ENCODE data around the gene BTBD6. TPM values are rescaled to one million over a fixed set of nuclear protein-coding genes. Genes with fewer than 3 reads are reported as not detected.

Gene BTBD6
- total RNA-seq, result 34.9 TPM
- long read RNA-seq, transcript BTBD6-206 (5 exons, 1,335 nt), result minor isoform, 13 of 150 reads
- long read RNA-seq, transcript BTBD6-204 (3 exons, 2,195 nt), result minor isoform, 19 of 150 reads
- long read RNA-seq, transcript BTBD6-203 (4 exons, 2,176 nt), result major isoform, 102 of 150 reads
- long read RNA-seq, partial matches to known transcripts, result 7 of 150 reads
- long read RNA-seq, other reads (novel, unspliced or antisense), result 9 of 150 reads

GRCh38 chr14:105248368-105249181 is at the start of gene BTBD6:
Gene BTBD6 (plus strand): TSS chr14:105248533. CDS start chr14:105248712, 179 bp downstream.
- peak; percentile 94 for DNase-seq (ENCODE audit: low spot score)
- intact Hi-C loops (cut with DNase I), result loop anchor here (1.0 kb wide), 1 partner anchor 27 kb away; no protein-coding TSS in a partner anchor

- DNase-seq (ENCODE audit: low spot score), result no peak
- intact Hi-C loops (cut with DNase I), result no loop called here
These were observed 49.7 kb upstream of the BTBD6 start for GRCh38 chr14:105198588-105198987.

- no peak for DNase-seq (ENCODE audit: low spot score)
- intact Hi-C loops (cut with DNase I), result no loop called here
These were observed 49.2 kb upstream of the BTBD6 start for GRCh38 chr14:105199093-105199492.

GRCh38 chr14:105200074-105200473 is 48.3 kb upstream of the BTBD6 start:
- intact Hi-C loops (cut with DNase I), result loop anchor here (5.0 kb wide), 2 partner anchors 67 to 82 kb away; no protein-coding TSS in a partner anchor
- DNase-seq (ENCODE audit: low spot score), result no peak

- DNase-seq (ENCODE audit: low spot score), result no peak
- intact Hi-C loops (cut with DNase I), result loop anchor here (5.0 kb wide), 2 partner anchors 67 to 82 kb away; no protein-coding TSS in a partner anchor
These were observed 47.7 kb upstream of the BTBD6 start for GRCh38 chr14:105200641-105201040.

- intact Hi-C loops (cut with DNase I), result loop anchor here (5.0 kb wide), 2 partner anchors 66 to 81 kb away; no protein-coding TSS in a partner anchor
- no peak for DNase-seq (ENCODE audit: low spot score)
These were observed 47.0 kb upstream of the BTBD6 start for GRCh38 chr14:105201156-105201924.

GRCh38 chr14:105201925-105202513 is 46.3 kb upstream of the BTBD6 start:
- intact Hi-C loops (cut with DNase I), result loop anchor here (2.0 to 5.0 kb wide), 3 partner anchors 65 to 151 kb away; no protein-coding TSS in a partner anchor
- no peak for DNase-seq (ENCODE audit: low spot score)

- DNase-seq (ENCODE audit: low spot score), result no peak
- intact Hi-C loops (cut with DNase I), result loop anchor here (2.0 to 5.0 kb wide), 3 partner anchors 64 to 150 kb away; no protein-coding TSS in a partner anchor
These were observed 45.2 kb upstream of the BTBD6 start for GRCh38 chr14:105203057-105203531.

- DNase-seq (ENCODE audit: low spot score), result no peak
- intact Hi-C loops (cut with DNase I), result loop anchor here (2.0 to 5.0 kb wide), 4 partner anchors 64 to 149 kb away; no protein-coding TSS in a partner anchor
These were observed 44.6 kb upstream of the BTBD6 start for GRCh38 chr14:105203701-105204100.

- intact Hi-C loops (cut with DNase I), result loop anchor here (2.0 to 5.0 kb wide), 3 partner anchors 63 to 112 kb away; no protein-coding TSS in a partner anchor
- peak; percentile 89 for DNase-seq (ENCODE audit: low spot score)
These were observed 44.0 kb upstream of the BTBD6 start for GRCh38 chr14:105204206-105204930.

- intact Hi-C loops (cut with DNase I), result loop anchor here (2.0 to 5.0 kb wide), 3 partner anchors 62 to 112 kb away; no protein-coding TSS in a partner anchor
- no peak for DNase-seq (ENCODE audit: low spot score)
These were observed 43.2 kb upstream of the BTBD6 start for GRCh38 chr14:105204931-105205672.

GRCh38 chr14:105205673-105206208 is 42.6 kb upstream of the BTBD6 start:
- intact Hi-C loops (cut with DNase I), result loop anchor here (2.0 kb wide), 1 partner anchor 113 kb away; no protein-coding TSS in a partner anchor
- no peak for DNase-seq (ENCODE audit: low spot score)

GRCh38 chr14:105206873-105207272 is 41.5 kb upstream of the BTBD6 start:
- DNase-seq (ENCODE audit: low spot score), result no peak
- intact Hi-C loops (cut with DNase I), result no loop called here

GRCh38 chr14:105207460-105207901 is 40.9 kb upstream of the BTBD6 start:
- DNase-seq (ENCODE audit: low spot score), result no peak
- intact Hi-C loops (cut with DNase I), result no loop called here

- intact Hi-C loops (cut with DNase I), result no loop called here
- DNase-seq (ENCODE audit: low spot score), result no peak
These were observed 40.2 kb upstream of the BTBD6 start for GRCh38 chr14:105207996-105208737.

GRCh38 chr14:105208738-105209075 is 39.6 kb upstream of the BTBD6 start:
- intact Hi-C loops (cut with DNase I), result no loop called here
- no peak for DNase-seq (ENCODE audit: low spot score)

GRCh38 chr14:105209091-105209490 is 39.2 kb upstream of the BTBD6 start:
- intact Hi-C loops (cut with DNase I), result no loop called here

More at GRCh38 chr14:105209091-105209490, 39.2 kb upstream of the BTBD6 start:
- no peak for DNase-seq (ENCODE audit: low spot score)
